ENCODE measurements around the gene CHST11. TPM values are rescaled to one million over a fixed set of nuclear protein-coding genes. Genes with fewer than 3 reads are reported as not detected.

The CHST11 gene
- total RNA-seq, 2 experiments from 2014 or later, result 19.1 to 21.9 TPM

GRCh38 chr12:104448031-104448430 is 8.7 kb upstream of the CHST11 start:
- Mint-ChIP-seq H3K9me3 (no peaks in the 10 kb centered on the region), H3K4me1 (peaks cover under 1% of the 10 kb centered on the region), H3K4me3 (no peak overlapping the region), H3K27me3 (no peaks in the 10 kb centered on the region), H3K36me3 (no peaks in the 10 kb centered on the region), H3K27ac (no peak overlapping the region)
- no peak for DNase-seq

GRCh38 chr12:104448451-104448850 is 8.3 kb upstream of the CHST11 start:
- Mint-ChIP-seq H3K27ac (no peak overlapping the region), H3K9me3 (no peaks in the 10 kb centered on the region), H3K4me3 (no peak overlapping the region)

GRCh38 chr12:104450700-104451099 is 6.0 kb upstream of the CHST11 start:
- H3K27ac Mint-ChIP-seq, result no peak overlapping the region
- no peak overlapping the region for H3K4me3 Mint-ChIP-seq
- H3K27me3 Mint-ChIP-seq, result no peaks in the 10 kb centered on the region
- H3K4me1 Mint-ChIP-seq, result peaks cover 4% of the 10 kb centered on the region
- no peak for DNase-seq
- H3K36me3 Mint-ChIP-seq, result no peaks in the 10 kb centered on the region
- no peaks in the 10 kb centered on the region for H3K9me3 Mint-ChIP-seq

More at GRCh38 chr12:104448451-104448850, 8.3 kb upstream of the CHST11 start:
- H3K27me3 Mint-ChIP-seq, result no peaks in the 10 kb centered on the region
- H3K4me1 Mint-ChIP-seq, result no peaks in the 10 kb centered on the region
- DNase-seq, result no peak
- H3K36me3 Mint-ChIP-seq, result no peaks in the 10 kb centered on the region

- Mint-ChIP-seq H3K9me3 (no peaks in the 10 kb centered on the region), H3K36me3 (no peaks in the 10 kb centered on the region), H3K27ac (no peak overlapping the region), H3K4me1 (peaks cover 11% of the 10 kb centered on the region), H3K27me3 (no peaks in the 10 kb centered on the region), H3K4me3 (no peak overlapping the region)
- DNase-seq, result no peak
These were observed 4.7 kb upstream of the CHST11 start for GRCh38 chr12:104452087-104452486.

GRCh38 chr12:104453133-104453532 is 3.6 kb upstream of the CHST11 start:
- Mint-ChIP-seq H3K36me3 (no peaks in the 10 kb centered on the region), H3K27me3 (no peaks in the 10 kb centered on the region), H3K4me3 (no peak overlapping the region), H3K27ac (no peak overlapping the region), H3K9me3 (no peaks in the 10 kb centered on the region), H3K4me1 (peaks cover 11% of the 10 kb centered on the region)
- DNase-seq, result no peak

GRCh38 chr12:104454997-104455396 is 1.8 kb upstream of the CHST11 start:
- H3K27ac Mint-ChIP-seq, result no peak overlapping the region
- H3K36me3 Mint-ChIP-seq, result peaks cover under 1% of the 10 kb centered on the region
- peaks cover 23% of the 10 kb centered on the region for H3K4me1 Mint-ChIP-seq
- no peaks in the 10 kb centered on the region for H3K27me3 Mint-ChIP-seq
- no peaks in the 10 kb centered on the region for H3K9me3 Mint-ChIP-seq
- DNase-seq, result no peak
- no peak overlapping the region for H3K4me3 Mint-ChIP-seq

GRCh38 chr12:104455578-104456416 is 951 bp upstream of the CHST11 start:
- Mint-ChIP-seq H3K27me3 (no peaks in the 10 kb centered on the region), H3K4me1 (peaks cover 30% of the 10 kb centered on the region), H3K36me3 (peaks cover 3% of the 10 kb centered on the region), H3K27ac (peak overlapping the region; percentile 90), H3K9me3 (no peaks in the 10 kb centered on the region), H3K4me3 (peak overlapping the region; percentile 91)
- DNase-seq, result no peak

GRCh38 chr12:104456950-104457745 is 400 bp downstream of the CHST11 start:
- H3K36me3 Mint-ChIP-seq, result peaks cover 3% of the 10 kb centered on the region
- H3K27me3 Mint-ChIP-seq, result no peaks in the 10 kb centered on the region
- peak overlapping the region; percentile 95 for H3K4me3 Mint-ChIP-seq
- no peaks in the 10 kb centered on the region for H3K9me3 Mint-ChIP-seq
- H3K27ac Mint-ChIP-seq, result peak overlapping the region; percentile 95
- peaks cover 38% of the 10 kb centered on the region for H3K4me1 Mint-ChIP-seq
- DNase-seq, result peak; percentile 61

GRCh38 chr12:104457746-104458693 is 1.3 kb downstream of the CHST11 start:
- DNase-seq, result peak; percentile 68
- Mint-ChIP-seq H3K27me3 (no peaks in the 10 kb centered on the region), H3K4me1 (peaks cover 46% of the 10 kb centered on the region), H3K9me3 (no peaks in the 10 kb centered on the region), H3K4me3 (peak overlapping the region; percentile 95), H3K27ac (peak overlapping the region; percentile 95), H3K36me3 (peaks cover 3% of the 10 kb centered on the region)

GRCh38 chr12:104458694-104459367 is 2.1 kb downstream of the CHST11 start:
- no peak for DNase-seq
- peaks cover 53% of the 10 kb centered on the region for H3K4me1 Mint-ChIP-seq
- peaks cover 9% of the 10 kb centered on the region for H3K36me3 Mint-ChIP-seq
- no peaks in the 10 kb centered on the region for H3K27me3 Mint-ChIP-seq
- no peaks in the 10 kb centered on the region for H3K9me3 Mint-ChIP-seq
- peak overlapping the region; percentile 95 for H3K4me3 Mint-ChIP-seq
- peak overlapping the region; percentile 83 for H3K27ac Mint-ChIP-seq

- Mint-ChIP-seq H3K4me3 (peak overlapping the region; percentile 95), H3K4me1 (peaks cover 55% of the 10 kb centered on the region), H3K27ac (peak overlapping the region; percentile 83), H3K27me3 (no peaks in the 10 kb centered on the region), H3K36me3 (peaks cover 9% of the 10 kb centered on the region), H3K9me3 (no peaks in the 10 kb centered on the region)
- DNase-seq, result no peak
These were observed 2.7 kb downstream of the CHST11 start for GRCh38 chr12:104459368-104459909.

GRCh38 chr12:104460041-104460719 is 3.4 kb downstream of the CHST11 start:
- H3K27ac Mint-ChIP-seq, result peak overlapping the region; percentile 74
- no peaks in the 10 kb centered on the region for H3K27me3 Mint-ChIP-seq
- H3K4me3 Mint-ChIP-seq, result peak overlapping the region; percentile 95
- no peak for DNase-seq
- H3K9me3 Mint-ChIP-seq, result no peaks in the 10 kb centered on the region
- peaks cover 62% of the 10 kb centered on the region for H3K4me1 Mint-ChIP-seq
- peaks cover 11% of the 10 kb centered on the region for H3K36me3 Mint-ChIP-seq

- H3K4me1 Mint-ChIP-seq, result peaks cover 61% of the 10 kb centered on the region
- H3K4me3 Mint-ChIP-seq, result no peak overlapping the region
- H3K27ac Mint-ChIP-seq, result peak overlapping the region; percentile 16
- H3K27me3 Mint-ChIP-seq, result no peaks in the 10 kb centered on the region
- H3K9me3 Mint-ChIP-seq, result no peaks in the 10 kb centered on the region
- peaks cover 11% of the 10 kb centered on the region for H3K36me3 Mint-ChIP-seq
- DNase-seq, result no peak
These were observed 4.4 kb downstream of the CHST11 start for GRCh38 chr12:104460973-104461698.

All from activated naive CD8-positive, alpha-beta T cell treated with anti-CD3 and anti-CD28 coated beads for 36 hours (primary cell).